GM12865 (cell line): ENCODE results near the gene CACNG7.

Experiments
- DNase-seq: peaks from one replicate; pipeline ENCODE4 v3.0.0; 2010; ENCODE audit warnings: low read depth
- H3K4me3 ChIP-seq: 2 replicates; pipeline ENCODE4 v1.5.1; 2011; ENCODE audit warnings: mild to moderate bottlenecking, low read depth, low read length, control low read depth
- TF ChIP-seq, protein P1 (sequence below): IDR thresholded peaks from 2 replicates; pipeline ENCODE4 v1.5.1; 2011; ENCODE audit warnings: low read length, control low read depth, low read depth, inconsistent platforms; ENCODE audit not compliant: insufficient read depth; ENCODE audit errors: missing control alignments

The CACNG7 gene

GRCh38 chr19:53971673-53972072 is 62.6 kb downstream of the CACNG7 start:
- DNase-seq, result no peak
- TF ChIP-seq, protein P1, sequence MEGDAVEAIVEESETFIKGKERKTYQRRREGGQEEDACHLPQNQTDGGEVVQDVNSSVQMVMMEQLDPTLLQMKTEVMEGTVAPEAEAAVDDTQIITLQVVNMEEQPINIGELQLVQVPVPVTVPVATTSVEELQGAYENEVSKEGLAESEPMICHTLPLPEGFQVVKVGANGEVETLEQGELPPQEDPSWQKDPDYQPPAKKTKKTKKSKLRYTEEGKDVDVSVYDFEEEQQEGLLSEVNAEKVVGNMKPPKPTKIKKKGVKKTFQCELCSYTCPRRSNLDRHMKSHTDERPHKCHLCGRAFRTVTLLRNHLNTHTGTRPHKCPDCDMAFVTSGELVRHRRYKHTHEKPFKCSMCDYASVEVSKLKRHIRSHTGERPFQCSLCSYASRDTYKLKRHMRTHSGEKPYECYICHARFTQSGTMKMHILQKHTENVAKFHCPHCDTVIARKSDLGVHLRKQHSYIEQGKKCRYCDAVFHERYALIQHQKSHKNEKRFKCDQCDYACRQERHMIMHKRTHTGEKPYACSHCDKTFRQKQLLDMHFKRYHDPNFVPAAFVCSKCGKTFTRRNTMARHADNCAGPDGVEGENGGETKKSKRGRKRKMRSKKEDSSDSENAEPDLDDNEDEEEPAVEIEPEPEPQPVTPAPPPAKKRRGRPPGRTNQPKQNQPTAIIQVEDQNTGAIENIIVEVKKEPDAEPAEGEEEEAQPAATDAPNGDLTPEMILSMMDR, result no peak
- no peak overlapping the region for H3K4me3 ChIP-seq

- TF ChIP-seq, protein P1, result no peak
- DNase-seq, result peak; percentile 19
- no peak overlapping the region for H3K4me3 ChIP-seq
These were observed 68.4 kb downstream of the CACNG7 start for GRCh38 chr19:53977429-53977990.

GRCh38 chr19:53977991-53978731 is 69.1 kb downstream of the CACNG7 start:
- H3K4me3 ChIP-seq, result no peak overlapping the region
- DNase-seq, result no peak
- TF ChIP-seq, protein P1, result no peak

DNA sequence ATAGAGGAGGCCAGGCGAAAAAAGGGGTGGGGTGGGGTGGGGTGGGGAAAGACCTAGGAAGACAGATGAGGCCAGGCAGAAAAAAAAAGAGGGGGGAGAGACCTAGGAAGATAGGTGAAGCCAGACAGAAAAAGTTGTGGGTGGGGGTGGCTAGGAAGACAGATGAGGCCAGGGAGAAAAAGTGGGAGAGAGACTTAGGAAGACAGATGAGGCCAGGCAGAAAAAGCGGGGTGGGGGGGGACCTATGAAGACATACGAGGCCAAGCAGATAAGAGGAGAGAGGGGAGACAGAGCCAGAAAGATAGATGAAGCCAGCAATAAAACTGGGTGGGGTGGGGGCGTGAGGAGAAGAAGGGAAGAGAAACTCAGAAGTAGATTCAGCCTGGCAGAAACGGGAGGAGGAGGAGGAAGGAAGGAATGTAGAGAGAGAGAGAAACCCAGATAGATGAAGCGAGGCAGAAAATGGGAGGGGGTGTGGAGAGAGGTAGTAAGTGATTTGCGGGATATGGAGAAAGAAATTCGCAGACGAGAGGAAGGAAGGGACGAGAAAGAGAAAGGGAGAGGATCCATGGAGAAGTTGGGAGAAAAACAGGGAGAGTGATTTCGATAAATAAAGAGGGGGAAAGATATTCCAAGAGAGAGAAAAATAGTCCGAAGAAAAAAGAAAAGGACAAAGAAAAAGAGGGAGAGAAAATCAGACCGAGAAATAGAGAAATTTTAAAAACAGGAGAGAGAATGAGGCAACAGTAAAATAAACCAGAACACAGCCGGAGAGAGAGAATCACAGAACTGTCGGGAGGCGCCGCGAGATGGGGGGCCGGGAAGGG is 70.1 kb downstream of the CACNG7 start:
- DNase-seq, result no peak
- TF ChIP-seq, protein P1, result no peak
- H3K4me3 ChIP-seq, result no peak overlapping the region

DNA sequence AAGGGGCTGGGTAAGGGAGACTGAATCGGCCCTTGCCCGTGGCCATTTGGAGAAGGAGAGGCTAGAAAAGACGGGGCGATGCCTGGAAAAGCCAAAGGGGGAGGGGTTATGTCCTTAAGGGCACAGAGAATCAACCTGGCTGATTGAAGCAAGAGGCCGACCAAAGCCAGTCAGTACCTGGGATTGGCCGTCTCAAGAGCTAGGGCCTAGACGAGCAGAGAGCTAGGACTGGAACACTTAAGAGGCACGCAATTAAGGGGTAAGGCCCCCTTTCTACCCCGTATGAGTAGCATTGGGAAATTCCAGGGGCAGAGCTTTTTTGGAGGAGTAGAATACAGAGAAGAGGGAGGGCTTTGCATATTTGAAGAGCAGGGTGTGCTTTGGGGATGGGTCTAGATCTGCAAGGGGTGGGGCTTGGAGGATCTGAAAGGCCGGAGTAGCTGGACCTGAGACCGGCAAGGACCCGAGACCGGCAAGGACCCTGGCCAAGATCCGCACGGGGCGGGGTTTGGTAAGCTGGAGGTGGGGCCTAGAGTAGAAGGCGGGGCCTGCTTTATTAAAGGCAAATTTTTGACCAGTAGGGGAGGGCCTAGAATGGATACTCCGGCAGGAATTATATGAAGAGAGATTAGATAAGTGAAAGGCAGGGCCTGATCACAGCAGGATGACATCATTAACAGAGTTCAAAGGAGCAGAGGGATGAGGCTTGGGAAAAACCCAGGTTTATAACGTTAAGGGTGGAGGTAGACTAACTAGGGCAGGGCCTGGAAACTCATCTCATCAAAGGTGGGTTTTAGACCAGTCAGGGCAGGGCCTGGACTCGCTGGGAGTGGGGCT is 71.7 kb downstream of the CACNG7 start:
- H3K4me3 ChIP-seq, result no peak overlapping the region
- TF ChIP-seq, protein P1, result no peak
- no peak for DNase-seq

- TF ChIP-seq, protein P1, result no peak
- no peak for DNase-seq
- no peak overlapping the region for H3K4me3 ChIP-seq
These were observed 72.4 kb downstream of the CACNG7 start for GRCh38 chr19:53981376-53981951.
